Right renal cortex interstitium (tissue), 3 donors: ENCODE results near the gene NELL1. TPM values are rescaled to one million over a fixed set of nuclear protein-coding genes. Genes with fewer than 3 reads are reported as not detected.

ENCODE experiments used
- DNase-seq, 3 donors: peaks; one replicate each; pipeline ENCODE4 v3.0.0-alpha.2; 2013; ENCODE audit warnings: low read depth in 3 of 3, low spot score in 2 of 3
- polyA plus RNA-seq, 3 donors: library from polyadenylated mRNA; unstranded; fragments of 120-200 nt; gene quantifications; one replicate each; pipeline ENCODE4 v1.2.1, GENCODE V29; 2013; ENCODE audit not compliant: insufficient read length in 3 of 3

The NELL1 gene
- polyA plus RNA-seq, 3 donors: 2.8 to 3.8 (median 3.6) TPM

DNA sequence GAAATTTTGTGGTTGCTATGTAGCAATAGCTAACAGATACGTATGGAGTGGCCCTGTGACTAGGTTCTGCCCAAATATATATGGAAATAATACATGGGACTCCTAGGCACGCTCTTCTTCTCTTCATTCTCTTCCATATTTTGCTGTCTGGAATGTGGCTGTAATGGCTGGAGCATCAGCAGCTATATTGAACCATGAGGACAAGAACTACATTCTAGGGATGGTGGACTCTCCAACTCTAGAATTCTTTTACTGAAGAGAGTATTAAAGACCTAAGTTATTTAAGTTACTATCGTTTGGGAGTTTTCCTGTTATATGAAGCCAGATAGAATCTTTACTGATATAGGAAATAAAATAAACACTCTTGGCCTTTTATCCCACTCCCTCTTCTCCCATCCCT lies 7.5 kb upstream of the NELL1 start:
- DNase-seq: no peak

DNA sequence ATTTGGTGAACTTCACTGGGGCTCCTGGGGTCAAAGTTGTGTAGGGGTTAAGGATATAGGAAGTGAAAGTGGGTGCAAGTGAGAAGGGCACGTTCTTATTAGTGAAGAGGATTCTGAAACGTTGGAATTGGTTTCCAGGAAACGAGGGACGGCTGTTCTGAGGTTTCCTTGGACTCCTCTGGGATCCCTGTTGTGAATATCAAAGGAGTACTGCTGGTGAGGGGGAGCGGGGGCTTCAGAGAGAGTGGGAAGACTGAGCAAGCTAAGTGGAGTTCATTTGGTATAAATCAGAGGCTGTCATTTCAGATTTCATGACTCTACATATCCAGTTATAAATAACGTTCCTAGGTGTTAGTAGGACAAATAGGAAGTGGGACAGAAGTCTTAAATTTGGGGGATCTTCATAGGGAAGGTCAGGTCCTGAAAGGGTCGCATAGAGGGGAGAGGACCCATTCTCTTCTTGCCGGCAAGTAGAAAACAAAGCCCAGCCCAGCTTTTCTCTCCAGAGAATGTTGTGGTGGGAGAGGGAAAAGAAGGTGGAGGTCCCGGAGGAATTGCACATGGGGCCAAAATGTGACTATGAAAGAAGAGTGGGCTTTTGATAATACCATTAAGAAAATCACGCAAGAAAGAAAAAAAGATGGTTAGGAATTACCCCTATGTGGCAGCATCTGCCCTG lies 1.1 kb upstream of the NELL1 start:
- DNase-seq: no peak

DNA sequence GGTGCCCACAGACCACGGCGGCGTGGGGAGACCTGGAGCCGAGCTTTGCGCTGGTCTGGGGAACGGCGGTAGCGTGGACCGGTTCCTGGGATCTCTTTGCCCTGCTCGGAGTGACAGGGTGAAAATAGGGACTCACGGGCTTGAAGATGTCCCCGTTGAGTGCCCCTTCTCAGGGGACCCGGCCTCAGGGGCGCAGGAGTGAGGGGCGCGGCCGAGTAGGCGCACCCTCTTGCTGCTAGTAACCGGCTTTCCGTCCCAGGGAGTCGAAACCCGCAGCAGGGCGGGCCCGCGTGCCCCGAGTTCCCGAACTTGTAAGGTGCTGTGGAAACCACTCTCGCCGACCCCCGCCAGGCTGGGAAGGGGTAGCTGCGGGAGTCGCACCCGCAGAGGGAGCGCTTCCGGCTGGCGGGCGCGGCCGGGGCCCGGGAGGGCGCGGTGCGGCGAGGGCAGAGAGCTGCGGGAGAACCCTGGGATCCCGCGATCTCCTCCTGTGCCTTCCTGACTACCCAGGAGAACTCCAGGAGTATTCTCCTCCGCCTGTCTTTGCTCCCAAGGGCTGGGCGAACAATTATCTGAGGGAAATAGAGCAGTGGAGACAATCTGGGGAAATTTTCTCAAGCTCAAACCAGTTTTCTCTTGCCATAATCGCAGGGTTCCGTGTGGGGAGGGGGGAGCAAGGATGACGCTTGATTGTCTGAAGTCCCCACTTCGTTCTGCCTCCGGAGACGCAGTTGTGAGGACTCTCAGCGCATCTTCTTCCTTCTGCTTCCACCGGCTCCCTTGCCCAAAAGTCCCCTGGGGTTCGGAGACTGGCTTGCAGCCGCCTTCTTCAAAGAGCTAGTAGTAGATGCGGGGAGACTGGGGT lies 666 bp downstream of the NELL1 start:
- DNase-seq: no peak

GRCh38 chr11:20670932-20671403 lies 1.6 kb downstream of the NELL1 start:
- DNase-seq: no peak

- DNase-seq: no peak
Observed at GRCh38 chr11:20671856-20672546, 2.6 kb downstream of the NELL1 start.

- no peak for DNase-seq
Observed at GRCh38 chr11:20672575-20672974, 3.2 kb downstream of the NELL1 start.

DNA sequence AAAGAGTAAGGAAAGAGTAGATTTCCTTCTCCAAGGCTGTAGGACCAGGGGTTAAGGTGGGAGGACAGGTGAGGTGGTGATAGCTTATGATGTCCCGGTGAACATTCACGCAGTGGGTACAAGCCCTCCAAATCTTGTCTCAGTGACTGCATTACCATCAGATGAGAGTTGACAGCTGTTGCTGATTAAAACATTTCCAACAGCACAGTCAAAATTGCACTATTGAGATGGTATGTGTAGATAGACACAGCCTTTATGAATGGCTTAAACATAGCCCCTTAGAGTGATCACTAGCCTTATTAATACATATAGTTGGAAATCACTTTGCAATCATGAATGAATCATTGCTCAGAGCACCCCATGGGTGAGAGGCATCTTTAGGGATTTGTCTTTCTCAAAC lies 7.3 kb downstream of the NELL1 start:
- no peak for DNase-seq

DNA sequence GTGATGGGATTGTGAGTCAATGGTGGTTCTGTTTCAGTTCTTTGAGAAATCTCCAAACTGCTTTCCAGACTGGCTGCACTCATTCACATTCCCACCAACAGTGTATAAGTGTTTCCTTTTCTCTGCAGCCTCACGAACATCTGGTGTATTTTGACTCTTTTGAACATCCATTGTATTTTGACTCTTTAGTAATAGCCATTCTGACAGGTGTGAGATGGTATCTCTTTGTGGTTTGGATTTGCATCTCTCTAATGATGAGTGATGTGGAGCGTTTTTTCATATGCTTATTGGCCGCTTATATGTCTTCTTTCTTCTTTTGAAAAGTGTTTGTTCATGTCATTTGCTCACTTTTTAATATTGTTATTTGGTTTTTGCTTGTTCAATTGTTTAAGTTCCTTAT lies 19.4 kb downstream of the NELL1 start:
- no peak for DNase-seq

- no peak for DNase-seq
Observed at GRCh38 chr11:20707876-20708275, 38.5 kb downstream of the NELL1 start.

GRCh38 chr11:20712912-20713311 lies 43.5 kb downstream of the NELL1 start:
- no peak for DNase-seq

GRCh38 chr11:20715464-20715863 lies 46.1 kb downstream of the NELL1 start:
- DNase-seq: no peak

- no peak for DNase-seq
Observed at GRCh38 chr11:20715931-20716330, 46.5 kb downstream of the NELL1 start.

DNA sequence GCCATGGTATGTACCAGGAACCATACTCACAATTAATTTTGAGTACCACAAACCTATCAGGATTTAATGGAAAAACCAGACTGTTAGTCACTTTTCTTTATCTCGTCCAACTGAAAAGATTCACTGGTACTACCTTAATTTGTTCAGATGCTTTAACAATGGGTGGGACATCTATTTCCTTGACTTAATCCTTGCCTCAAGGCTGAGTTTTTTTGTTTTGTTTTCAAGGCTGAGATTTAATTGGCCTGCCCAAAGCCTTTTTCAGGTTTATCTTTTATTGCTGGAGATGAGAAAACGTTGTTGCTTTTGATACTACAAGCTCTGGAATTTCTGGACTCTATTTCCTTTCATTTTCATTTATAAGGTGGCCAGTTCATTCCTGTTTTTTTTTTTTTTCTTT lies 50.4 kb downstream of the NELL1 start:
- no peak for DNase-seq

- DNase-seq: no peak
Observed at GRCh38 chr11:20723366-20723765, 54.0 kb downstream of the NELL1 start.

- DNase-seq: no peak
Observed at GRCh38 chr11:20729597-20730105, 60.3 kb downstream of the NELL1 start.

DNA sequence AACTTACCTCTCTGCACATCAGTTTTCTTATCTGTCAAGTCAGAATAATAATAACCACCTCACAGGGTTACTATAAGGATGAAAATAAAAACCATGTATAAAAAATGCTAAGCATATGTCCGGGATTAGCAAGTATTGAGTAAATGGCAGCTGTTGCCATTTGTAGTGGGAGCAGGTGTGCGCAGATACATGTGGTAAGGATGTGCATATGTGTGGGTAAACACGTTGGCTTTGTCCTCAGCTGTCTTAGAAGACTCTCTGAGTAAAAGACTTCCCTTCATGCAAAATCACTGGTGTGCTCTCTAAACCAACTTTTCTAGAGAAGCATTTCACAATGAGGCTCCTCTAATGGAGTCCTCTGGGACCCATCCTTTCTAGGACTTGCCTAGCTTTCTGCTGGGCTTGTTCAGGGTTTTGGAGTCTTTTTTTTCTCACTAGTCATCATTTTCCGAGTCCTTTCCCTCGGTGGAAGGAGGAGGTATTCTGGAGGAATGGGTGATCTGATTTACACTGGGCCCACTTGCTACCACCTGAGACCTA lies 62.4 kb downstream of the NELL1 start:
- DNase-seq: no peak

- no peak for DNase-seq
Observed at GRCh38 chr11:20739107-20739506, 69.7 kb downstream of the NELL1 start.

GRCh38 chr11:20739577-20739976 lies 70.2 kb downstream of the NELL1 start:
- no peak for DNase-seq

DNA sequence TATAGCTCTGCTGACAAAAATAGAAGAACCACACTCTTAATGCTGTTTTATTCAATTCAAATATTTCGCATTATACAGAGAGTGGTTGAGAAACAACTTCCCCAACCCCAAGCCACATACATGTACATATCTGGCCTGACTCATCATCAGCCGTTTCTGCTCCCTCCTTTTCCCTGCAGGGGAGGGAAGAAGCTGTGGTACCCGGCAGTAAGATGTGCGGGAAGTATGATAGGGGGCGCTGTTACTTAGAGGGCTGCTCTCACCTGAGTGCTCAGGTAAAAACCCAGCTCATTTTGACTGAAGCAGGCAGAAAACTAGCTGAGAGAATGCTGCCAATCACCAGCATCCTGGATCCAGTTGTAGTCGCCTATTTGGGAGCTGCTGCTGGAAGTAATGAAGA lies 85.5 kb downstream of the NELL1 start:
- no peak for DNase-seq

DNA sequence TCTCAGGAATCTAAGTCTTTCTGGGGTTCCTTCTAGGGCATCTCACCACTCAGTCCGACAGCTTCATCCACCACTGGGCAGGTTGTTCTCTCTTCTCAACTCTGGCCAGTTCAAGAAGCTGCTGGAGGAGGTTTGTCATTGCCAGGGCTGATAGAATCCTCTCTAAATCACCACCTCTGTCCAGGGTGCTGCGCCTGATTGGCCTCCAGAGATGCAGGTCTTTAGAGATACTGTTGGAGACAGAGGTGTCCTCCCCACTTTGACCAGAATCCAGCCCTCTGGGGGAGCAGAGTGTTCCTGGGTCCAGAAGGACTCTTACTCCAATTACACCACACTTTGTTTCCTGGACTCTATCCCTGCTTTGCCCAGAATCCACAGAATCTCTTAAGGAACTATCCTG lies 90.2 kb downstream of the NELL1 start:
- DNase-seq: no peak

DNA sequence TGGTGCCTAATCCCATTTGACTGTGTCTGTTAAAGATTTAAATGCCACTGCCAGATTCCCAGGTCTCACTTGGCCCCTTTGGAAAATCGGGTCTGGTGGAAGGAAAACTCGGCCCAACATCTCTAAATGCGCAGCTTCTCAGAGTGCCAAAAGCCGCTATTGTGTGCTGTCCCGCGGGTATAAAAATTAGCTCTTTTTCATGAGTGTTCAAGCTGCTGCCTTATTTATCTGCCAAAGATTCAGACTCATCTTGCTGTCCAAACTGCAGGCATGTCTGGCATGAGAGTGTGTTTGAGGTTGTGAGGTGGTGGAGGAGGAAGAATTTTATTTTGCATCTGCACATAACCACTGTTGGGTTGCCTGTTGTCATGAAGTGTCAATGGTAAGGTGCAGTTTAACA lies 91.4 kb downstream of the NELL1 start:
- no peak for DNase-seq
